Activated CD4-positive, CD25-positive, alpha-beta regulatory T cell treated with anti-CD3 and anti-CD28 coated beads, Interleukin-2, amount 50 U/mL, for 72 hours (primary cell): ENCODE measurements around the gene CAMKV.
A peak's percentile ranks its signal among the peaks of the same experiment; 100 is the strongest.

Experiments
- DNase-seq: peaks from one replicate; pipeline ENCODE4 v3.0.0; 2021

The CAMKV gene

GRCh38 chr3:49896345-49896744 is 26.6 kb upstream of the CAMKV start:
- DNase-seq, result no peak

DNA sequence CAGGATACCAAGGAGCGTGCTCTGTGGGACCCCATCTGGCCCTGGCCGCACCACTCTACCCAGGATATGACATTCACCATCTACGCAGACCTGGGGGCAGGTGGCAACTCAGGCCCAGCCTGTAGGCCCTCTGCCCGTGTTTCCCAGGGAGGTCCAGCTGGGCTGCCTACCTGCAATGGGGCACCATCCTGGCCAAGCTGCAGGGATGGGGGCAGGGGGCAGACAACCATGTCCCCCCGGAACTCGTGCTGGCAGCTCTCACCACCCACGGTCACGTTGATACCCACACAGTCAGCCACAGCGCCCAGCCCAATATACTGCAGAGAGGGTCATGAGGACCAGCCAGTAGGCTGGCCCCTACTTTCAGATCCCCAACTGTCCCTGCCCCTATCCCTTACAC is 26.1 kb upstream of the CAMKV start:
- DNase-seq, result no peak

GRCh38 chr3:49889296-49889695 is 19.6 kb upstream of the CAMKV start:
- DNase-seq, result no peak

- no peak for DNase-seq
These were observed 17.2 kb upstream of the CAMKV start for GRCh38 chr3:49886922-49887265.

GRCh38 chr3:49883998-49884397 is 14.3 kb upstream of the CAMKV start:
- no peak for DNase-seq

GRCh38 chr3:49882166-49882565 is 12.5 kb upstream of the CAMKV start:
- DNase-seq, result no peak

GRCh38 chr3:49880581-49881315 is 11.0 kb upstream of the CAMKV start:
- DNase-seq, result no peak

GRCh38 chr3:49879721-49880120 is 10.0 kb upstream of the CAMKV start:
- DNase-seq, result no peak

DNA sequence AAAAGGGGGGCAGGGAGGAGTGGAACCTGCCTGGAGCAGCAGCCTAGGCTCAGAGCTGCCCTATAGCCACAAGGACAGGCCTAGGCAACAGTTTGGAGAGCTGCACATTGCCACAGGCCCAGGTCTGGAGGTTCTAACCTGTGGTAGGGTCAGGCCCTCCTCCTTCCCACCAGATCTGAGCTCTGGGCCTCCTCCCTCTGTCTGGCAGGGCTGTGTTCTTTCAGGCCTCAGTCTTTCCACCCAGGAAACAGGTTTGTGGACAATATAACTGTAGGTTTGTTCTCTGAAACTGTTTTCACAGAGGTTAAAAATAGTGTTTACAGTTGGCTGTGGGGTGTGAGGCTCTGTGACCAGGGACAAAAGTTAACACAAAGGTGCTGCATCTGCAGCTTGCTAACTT is 9.0 kb upstream of the CAMKV start:
- no peak for DNase-seq

GRCh38 chr3:49877716-49878115 is 8.0 kb upstream of the CAMKV start:
- no peak for DNase-seq

- no peak for DNase-seq
These were observed 6.9 kb upstream of the CAMKV start for GRCh38 chr3:49876567-49876966.

- DNase-seq, result no peak
These were observed 3.9 kb upstream of the CAMKV start for GRCh38 chr3:49873623-49874022.

GRCh38 chr3:49872801-49873281 is 3.1 kb upstream of the CAMKV start:
- no peak for DNase-seq

DNA sequence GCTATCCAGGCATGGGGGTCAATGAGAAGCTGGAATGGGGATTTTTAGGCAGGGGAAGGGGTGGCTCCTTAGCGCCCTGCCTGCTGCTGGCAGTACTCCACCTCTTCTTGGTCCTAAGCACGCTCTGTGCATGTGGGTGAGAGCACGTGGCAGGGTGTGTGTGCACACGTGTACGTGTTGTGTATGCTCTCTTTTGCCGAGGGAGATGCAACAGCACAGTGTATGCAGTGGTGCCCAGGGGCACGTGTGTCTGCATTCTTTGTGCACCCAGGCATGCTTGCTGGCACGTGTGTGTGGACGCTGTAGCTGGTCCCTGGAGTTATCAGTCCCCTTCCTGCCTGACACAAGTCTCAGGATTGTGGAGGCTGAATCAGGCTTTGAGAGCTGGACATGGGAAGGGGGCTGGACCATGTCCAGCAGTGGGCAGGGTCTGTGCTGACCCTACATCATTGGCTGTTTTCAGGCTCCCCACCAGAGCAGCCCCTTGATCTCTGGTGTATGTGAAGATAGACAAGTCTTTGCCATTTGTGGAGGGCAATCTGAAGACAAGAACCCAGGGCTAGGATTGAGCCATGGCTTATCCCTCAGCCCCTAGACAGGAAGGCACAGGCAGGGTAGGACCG is 1.9 kb upstream of the CAMKV start:
- DNase-seq, result no peak

DNA sequence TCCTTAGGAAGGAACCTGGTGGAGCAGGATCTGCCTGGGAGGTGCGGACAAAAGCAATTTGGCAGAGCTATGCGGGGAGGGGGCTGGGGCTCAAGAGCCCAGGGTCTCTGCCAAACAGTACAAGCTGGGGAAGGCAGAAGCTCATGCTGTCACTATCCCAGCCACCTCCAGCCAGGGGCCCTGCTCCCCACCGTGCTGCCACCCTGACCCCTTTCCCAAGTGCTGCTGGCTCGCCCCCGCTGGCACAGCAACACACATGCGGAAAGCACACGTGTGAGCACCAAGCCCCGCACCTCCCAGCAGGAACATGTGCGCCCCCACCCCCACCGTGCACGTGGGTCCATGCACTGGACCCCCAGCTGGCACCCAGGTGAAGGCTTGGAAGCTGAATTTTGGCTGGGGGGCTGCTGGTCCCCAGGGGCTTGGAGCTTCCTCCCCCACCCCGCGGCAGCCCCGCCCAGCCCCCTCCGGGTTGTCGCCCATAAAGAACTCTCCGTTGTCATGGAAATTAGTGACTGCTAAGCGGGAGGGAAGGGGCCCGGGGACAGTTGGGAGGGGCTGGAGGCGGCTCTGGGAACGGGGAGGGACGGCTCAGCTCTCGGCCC is 742 bp downstream of the CAMKV start:
- no peak for DNase-seq

DNA sequence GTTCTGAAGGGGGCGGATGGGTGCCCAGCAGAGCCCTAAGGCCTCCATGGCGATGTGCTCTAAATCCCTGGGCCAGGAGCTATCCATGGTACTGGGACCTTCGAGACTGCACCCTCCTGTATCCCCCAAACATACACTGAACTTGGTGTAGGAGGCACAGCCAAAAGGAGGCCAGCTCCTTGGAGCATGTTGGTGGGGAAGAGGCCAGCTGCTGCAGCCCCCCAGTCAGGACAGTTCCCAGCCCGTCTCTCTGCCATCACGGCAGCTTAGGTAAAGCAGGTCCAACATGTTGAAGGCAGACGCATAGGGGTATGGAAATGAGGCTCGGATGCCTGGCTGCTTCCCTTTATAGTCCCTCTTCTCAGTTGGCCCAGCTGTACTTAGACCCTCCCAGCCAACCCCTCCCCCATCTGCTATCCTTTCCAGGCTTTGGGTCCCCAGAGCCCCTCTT is 1.8 kb downstream of the CAMKV start:
- DNase-seq, result no peak

DNA sequence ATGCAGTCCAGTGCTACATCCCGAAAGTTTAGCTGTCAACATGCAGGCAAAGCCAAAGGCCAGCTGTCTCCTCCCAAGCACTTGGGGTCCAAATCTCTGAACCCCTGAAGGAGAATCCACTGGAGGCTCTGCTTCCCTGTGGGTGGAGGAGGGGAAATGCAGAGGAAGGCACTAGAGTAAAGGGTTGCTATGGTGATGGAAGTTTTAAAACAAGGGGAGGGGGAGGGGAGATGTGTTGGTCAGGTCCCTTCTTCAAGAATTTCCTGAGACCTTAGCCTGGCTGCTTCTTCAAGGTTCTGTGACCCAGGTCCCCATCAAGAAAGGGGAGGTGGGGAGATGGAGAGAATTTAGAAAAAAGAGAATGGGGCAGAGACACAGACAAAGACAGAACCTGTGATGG is 2.3 kb downstream of the CAMKV start:
- no peak for DNase-seq

- DNase-seq, result no peak
These were observed 4.4 kb downstream of the CAMKV start for GRCh38 chr3:49865198-49865784.

DNA sequence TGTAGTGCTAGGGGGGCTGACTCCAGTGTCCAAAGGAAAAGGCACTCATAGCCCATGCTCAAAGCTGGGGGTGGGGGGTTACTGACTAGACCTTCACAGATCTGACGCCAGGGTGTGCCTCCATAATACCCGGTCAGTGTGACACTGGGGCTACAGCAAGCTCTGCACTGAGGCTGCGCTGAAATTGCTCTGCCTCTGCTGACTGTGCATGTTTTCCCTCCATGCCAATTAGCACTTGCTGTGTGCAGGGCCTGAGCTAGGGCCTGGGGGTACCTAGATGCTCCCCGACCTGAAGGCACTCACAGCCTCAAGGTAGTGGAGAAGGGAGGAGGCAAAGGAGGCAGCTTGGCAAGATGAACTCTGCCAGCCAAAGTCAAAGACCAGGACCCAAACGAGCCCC is 5.2 kb downstream of the CAMKV start:
- no peak for DNase-seq

GRCh38 chr3:49859576-49860305 is 10.0 kb downstream of the CAMKV start:
- DNase-seq, result no peak

DNA sequence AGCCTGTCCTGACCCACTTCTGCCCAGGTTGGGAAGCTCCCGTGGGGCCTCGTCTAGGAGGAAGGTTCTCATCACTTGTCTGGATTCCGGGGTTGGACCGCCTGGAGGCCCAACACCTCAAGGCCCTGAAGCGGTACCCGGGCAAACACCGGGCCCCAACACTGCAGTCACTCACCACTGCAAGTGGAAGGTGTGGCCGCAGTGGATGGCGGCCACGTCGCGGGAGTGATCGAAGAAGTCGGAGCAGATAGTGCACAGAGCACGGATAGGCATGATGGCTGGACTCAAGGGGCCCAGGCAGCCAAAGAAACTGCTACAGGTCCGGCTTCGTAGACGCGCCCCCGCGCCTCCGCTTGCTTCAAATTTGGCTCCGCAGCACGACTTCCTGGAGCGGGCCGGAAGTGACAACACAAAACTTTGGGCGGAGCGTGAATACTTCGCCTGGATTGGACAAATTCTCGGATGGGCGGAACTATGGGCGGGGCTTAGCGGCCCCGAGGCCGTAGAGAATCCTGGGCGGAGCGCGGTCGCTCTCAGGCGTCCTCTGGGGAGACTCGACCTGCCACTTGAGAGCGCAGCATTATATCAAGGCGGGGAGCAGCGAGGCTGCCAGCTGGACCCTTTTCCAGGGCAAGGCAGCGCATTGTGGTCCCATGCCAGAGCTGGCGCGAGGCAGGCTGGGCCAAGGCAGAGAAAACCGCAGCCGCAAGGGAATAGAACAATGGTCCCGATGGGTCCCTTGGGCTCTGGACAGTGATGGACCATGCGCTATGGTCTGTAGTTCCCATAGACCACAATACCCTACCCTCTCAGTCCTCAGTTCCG is 13.3 kb downstream of the CAMKV start, which contains the start of gene TRAIP:
Gene TRAIP, minus strand, starts transcription at position 384 of the 825 bp plus-strand sequence. Its CDS starts 111 bp downstream, at position 273.
- DNase-seq, result peak; percentile 95

GRCh38 chr3:49855662-49856061 is 14.0 kb downstream of the CAMKV start:
- no peak for DNase-seq
